Stimulated activated naive CD8-positive, alpha-beta T cell treated with anti-CD3 and anti-CD28 coated beads, Interleukin-15, Interleukin-2, amounts not matched to agents 100 ng/mL and 50 ng/mL, for 24 hours (primary cell): ENCODE results near the gene RELA.
A peak's percentile ranks its signal among the peaks of the same experiment; 100 is the strongest.

Source experiments
- H3K27ac Mint-ChIP-seq: one replicate; pipeline ENCODE4 v1.8.0; 2021; ENCODE audit warnings: mild to moderate bottlenecking, mixed read lengths
- H3K27me3 Mint-ChIP-seq: one replicate; pipeline ENCODE4 v1.8.0; 2021; ENCODE audit warnings: mixed read lengths
- H3K36me3 Mint-ChIP-seq: one replicate; pipeline ENCODE4 v1.8.0; 2021; ENCODE audit warnings: low read depth, mixed read lengths
- H3K4me1 Mint-ChIP-seq: one replicate; pipeline ENCODE4 v1.8.0; 2021; ENCODE audit warnings: low read depth, mixed read lengths
- H3K4me3 Mint-ChIP-seq: one replicate; pipeline ENCODE4 v1.8.0; 2021; ENCODE audit warnings: mild to moderate bottlenecking, mixed read lengths
- H3K9me3 Mint-ChIP-seq: one replicate; pipeline ENCODE4 v1.8.0; 2021; ENCODE audit warnings: mixed read lengths

The RELA gene

GRCh38 chr11:65618763-65619162 lies 44.0 kb downstream of the RELA start:
- Mint-ChIP-seq H3K9me3 (no peaks in the 10 kb centered on the region), H3K27ac (no peak overlapping the region), H3K4me3 (no peak overlapping the region), H3K4me1 (peaks cover 24% of the 10 kb centered on the region), H3K36me3 (peaks cover 47% of the 10 kb centered on the region), H3K27me3 (no peaks in the 10 kb centered on the region)

- Mint-ChIP-seq H3K36me3 (peaks cover 47% of the 10 kb centered on the region), H3K9me3 (no peaks in the 10 kb centered on the region), H3K27ac (no peak overlapping the region), H3K4me1 (peaks cover 26% of the 10 kb centered on the region), H3K4me3 (peak overlapping the region; percentile 97), H3K27me3 (no peaks in the 10 kb centered on the region)
Observed at GRCh38 chr11:65617990-65618751, 44.5 kb downstream of the RELA start.

GRCh38 chr11:65617136-65617850 lies 45.4 kb downstream of the RELA start:
- no peaks in the 10 kb centered on the region for H3K9me3 Mint-ChIP-seq
- peaks cover 35% of the 10 kb centered on the region for H3K4me1 Mint-ChIP-seq
- peaks cover 42% of the 10 kb centered on the region for H3K36me3 Mint-ChIP-seq
- peak overlapping the region; percentile 96 for H3K27ac Mint-ChIP-seq
- peak overlapping the region; percentile 97 for H3K4me3 Mint-ChIP-seq
- no peaks in the 10 kb centered on the region for H3K27me3 Mint-ChIP-seq

GRCh38 chr11:65616575-65617001 lies 46.1 kb downstream of the RELA start:
- H3K36me3 Mint-ChIP-seq, result peaks cover 42% of the 10 kb centered on the region
- peak overlapping the region; percentile 96 for H3K27ac Mint-ChIP-seq
- H3K4me1 Mint-ChIP-seq, result peaks cover 40% of the 10 kb centered on the region
- no peaks in the 10 kb centered on the region for H3K9me3 Mint-ChIP-seq
- H3K4me3 Mint-ChIP-seq, result peak overlapping the region; percentile 97
- H3K27me3 Mint-ChIP-seq, result no peaks in the 10 kb centered on the region

GRCh38 chr11:65615950-65616574 lies 46.7 kb downstream of the RELA start:
- Mint-ChIP-seq H3K27me3 (no peaks in the 10 kb centered on the region), H3K4me1 (peaks cover 44% of the 10 kb centered on the region), H3K36me3 (peaks cover 38% of the 10 kb centered on the region), H3K27ac (peak overlapping the region; percentile 96), H3K4me3 (peak overlapping the region; percentile 97), H3K9me3 (no peaks in the 10 kb centered on the region)

- peaks cover 49% of the 10 kb centered on the region for H3K4me1 Mint-ChIP-seq
- H3K9me3 Mint-ChIP-seq, result no peaks in the 10 kb centered on the region
- H3K36me3 Mint-ChIP-seq, result peaks cover 41% of the 10 kb centered on the region
- peak within 1 kb of the TSS; percentile 96 for H3K27ac Mint-ChIP-seq
- no peaks in the 10 kb centered on the region for H3K27me3 Mint-ChIP-seq
- peak within 1 kb of the TSS; percentile 97 for H3K4me3 Mint-ChIP-seq
Observed at GRCh38 chr11:65615229-65615949, 47.3 kb downstream of the RELA start, which contains the start of gene PCNX3. Gene PCNX3, plus strand, starts transcription at chr11:65615776. Its CDS starts 536 bp downstream, at chr11:65616312.

GRCh38 chr11:65613091-65613928 lies 49.4 kb downstream of the RELA start:
- Mint-ChIP-seq H3K9me3 (no peaks in the 10 kb centered on the region), H3K4me3 (peak overlapping the region; percentile 95), H3K4me1 (peaks cover 62% of the 10 kb centered on the region), H3K36me3 (peaks cover 39% of the 10 kb centered on the region), H3K27ac (peak overlapping the region; percentile 87), H3K27me3 (no peaks in the 10 kb centered on the region)

GRCh38 chr11:65612691-65613090 lies 50.0 kb downstream of the RELA start:
- peak overlapping the region; percentile 95 for H3K4me3 Mint-ChIP-seq
- H3K36me3 Mint-ChIP-seq, result peaks cover 37% of the 10 kb centered on the region
- no peaks in the 10 kb centered on the region for H3K9me3 Mint-ChIP-seq
- peaks cover 59% of the 10 kb centered on the region for H3K4me1 Mint-ChIP-seq
- no peaks in the 10 kb centered on the region for H3K27me3 Mint-ChIP-seq
- peak overlapping the region; percentile 90 for H3K27ac Mint-ChIP-seq

- H3K4me1 Mint-ChIP-seq, result peaks cover 52% of the 10 kb centered on the region
- no peaks in the 10 kb centered on the region for H3K9me3 Mint-ChIP-seq
- H3K27ac Mint-ChIP-seq, result peak overlapping the region; percentile 90
- peak overlapping the region; percentile 95 for H3K4me3 Mint-ChIP-seq
- H3K36me3 Mint-ChIP-seq, result peaks cover 31% of the 10 kb centered on the region
- H3K27me3 Mint-ChIP-seq, result no peaks in the 10 kb centered on the region
Observed at GRCh38 chr11:65611758-65612603, 50.7 kb downstream of the RELA start.

GRCh38 chr11:65611028-65611757 lies 51.5 kb downstream of the RELA start:
- Mint-ChIP-seq H3K4me1 (peaks cover 44% of the 10 kb centered on the region), H3K36me3 (peaks cover 31% of the 10 kb centered on the region), H3K27ac (peak overlapping the region; percentile 55), H3K27me3 (no peaks in the 10 kb centered on the region), H3K4me3 (peak overlapping the region; percentile 39), H3K9me3 (no peaks in the 10 kb centered on the region)

- Mint-ChIP-seq H3K4me1 (peaks cover 41% of the 10 kb centered on the region), H3K27me3 (no peaks in the 10 kb centered on the region), H3K36me3 (peaks cover 34% of the 10 kb centered on the region), H3K4me3 (peak overlapping the region; percentile 39), H3K9me3 (no peaks in the 10 kb centered on the region), H3K27ac (peak overlapping the region; percentile 22)
Observed at GRCh38 chr11:65610404-65610803, 52.3 kb downstream of the RELA start.

GRCh38 chr11:65609665-65610064 lies 53.1 kb downstream of the RELA start:
- peak overlapping the region; percentile 63 for H3K27ac Mint-ChIP-seq
- peaks cover 40% of the 10 kb centered on the region for H3K4me1 Mint-ChIP-seq
- H3K4me3 Mint-ChIP-seq, result no peak overlapping the region
- H3K9me3 Mint-ChIP-seq, result no peaks in the 10 kb centered on the region
- peaks cover 38% of the 10 kb centered on the region for H3K36me3 Mint-ChIP-seq
- no peaks in the 10 kb centered on the region for H3K27me3 Mint-ChIP-seq

GRCh38 chr11:65609229-65609628 lies 53.5 kb downstream of the RELA start:
- Mint-ChIP-seq H3K27ac (peak overlapping the region; percentile 63), H3K9me3 (no peaks in the 10 kb centered on the region), H3K36me3 (peaks cover 38% of the 10 kb centered on the region), H3K4me1 (peaks cover 40% of the 10 kb centered on the region), H3K27me3 (no peaks in the 10 kb centered on the region), H3K4me3 (peak overlapping the region; percentile 28)
